Measurements from ENCODE around the gene GAR1. TPM values are rescaled to one million over a fixed set of nuclear protein-coding genes. Genes with fewer than 3 reads are reported as not detected.
"Not testable (repeated sequence)": the region's sequence is repeated elsewhere in the genome, so short reads cannot be mapped to it uniquely, and the experiment has no call there.

The GAR1 gene
- total RNA-seq, 1 donor from 2014 or later = 12.1 TPM

DNA sequence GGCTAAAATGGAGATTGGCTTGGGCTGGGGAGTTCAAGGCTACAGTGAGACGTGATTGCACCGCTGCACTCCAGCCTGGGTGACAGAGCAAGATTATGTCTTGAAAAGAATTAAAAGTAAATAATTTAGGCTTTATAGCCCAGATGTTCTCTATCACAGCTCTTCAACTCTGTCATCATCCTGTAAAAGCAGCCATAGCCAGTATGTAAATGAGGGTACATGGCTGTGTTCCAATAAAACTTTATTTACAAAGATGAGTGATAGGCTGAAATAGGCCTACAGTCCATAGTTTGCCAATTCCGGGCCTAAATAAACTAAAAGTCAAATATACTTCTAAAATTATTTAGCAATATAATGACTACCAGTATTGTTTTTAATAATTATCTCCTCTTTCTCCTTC lies 21.4 kb downstream of the GAR1 start:
- no peak for DNase-seq (ENCODE audit: extremely low read depth, low read depth, low spot score)

DNA sequence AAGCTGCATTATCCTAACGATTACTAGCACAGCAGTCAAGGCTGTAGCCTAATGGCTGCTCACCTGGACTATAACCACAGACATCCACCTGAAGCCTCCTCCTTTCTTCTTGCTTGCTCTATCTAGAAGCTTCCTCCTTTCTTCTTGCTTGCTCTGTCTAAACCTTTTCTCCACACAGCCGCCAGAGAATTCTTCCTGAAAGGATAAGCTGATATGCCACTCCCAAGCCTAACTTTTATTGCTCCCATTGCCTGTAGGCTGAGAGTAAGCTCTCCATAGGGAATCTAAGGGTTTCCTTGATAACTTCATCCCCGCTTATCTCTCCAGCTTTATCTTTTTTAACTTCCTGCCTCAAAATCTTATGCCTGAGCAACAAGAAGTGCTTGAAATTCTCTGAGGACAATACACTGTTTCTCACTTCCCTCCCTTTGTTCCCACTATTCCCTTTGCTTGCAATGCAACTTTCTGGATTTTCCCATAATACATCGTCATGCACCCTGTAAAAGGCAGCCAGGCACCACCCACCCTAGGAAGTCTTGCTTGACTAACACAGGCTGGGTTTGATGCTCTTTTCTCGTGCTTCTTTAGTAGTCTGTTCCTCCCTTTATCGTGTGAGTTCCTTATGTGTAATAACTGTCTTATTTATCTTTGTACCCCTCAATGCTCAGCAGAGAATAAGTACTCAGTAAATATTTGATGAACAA lies 31.0 kb downstream of the GAR1 start:
- no peak for DNase-seq (ENCODE audit: extremely low read depth, low read depth, low spot score)

DNA sequence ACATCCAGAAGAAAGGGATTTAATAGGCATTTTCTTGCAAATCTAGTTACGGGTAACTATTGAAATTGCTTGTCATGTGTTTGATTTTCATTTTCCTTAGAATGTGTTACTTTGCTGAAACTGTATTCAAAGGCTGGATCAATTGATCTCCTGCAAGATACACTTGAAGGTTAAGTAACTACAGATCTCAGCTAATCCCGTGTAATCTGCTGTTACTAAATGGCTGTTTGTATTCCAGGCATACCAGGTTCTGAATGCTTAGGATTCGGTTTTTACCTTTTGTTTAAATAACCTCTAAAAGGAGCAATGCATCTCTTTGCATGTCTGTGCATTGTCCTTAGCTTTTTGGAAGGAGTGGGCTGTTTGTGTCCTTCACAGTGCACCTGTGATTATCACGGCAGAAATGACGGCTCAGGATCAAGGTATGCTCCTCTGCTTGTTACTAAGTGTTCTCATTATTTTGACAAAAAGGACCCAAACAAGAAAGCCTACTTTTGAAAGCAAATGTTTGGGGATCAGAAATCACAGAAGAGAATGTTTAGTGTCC lies 32.4 kb downstream of the GAR1 start, which contains the start of gene LRIT3:
Gene LRIT3 (plus strand): TSS at position 212 of the 547 bp plus-strand sequence. CDS start 95 bp downstream, at position 307.
- no peak for DNase-seq (ENCODE audit: extremely low read depth, low read depth, low spot score)

DNA sequence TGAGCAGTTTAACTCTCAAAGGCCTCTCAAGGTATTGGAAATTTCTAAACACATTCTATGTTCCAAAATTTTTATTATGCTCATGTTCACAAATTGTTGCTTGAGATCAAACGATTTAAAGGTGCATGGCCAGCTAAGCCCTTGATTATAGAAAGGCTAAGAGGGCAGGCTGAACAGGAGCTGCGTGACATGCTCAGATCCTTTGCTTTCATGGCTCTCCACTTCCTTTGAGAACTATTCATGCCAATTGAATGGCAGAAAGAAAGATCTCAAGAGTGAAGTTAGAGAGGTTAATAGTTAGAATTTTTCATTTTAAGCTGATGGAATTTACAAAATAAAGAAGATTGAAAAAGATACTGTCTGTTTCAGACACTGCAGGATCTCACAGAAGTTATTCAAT lies 32.9 kb downstream of the GAR1 start:
- no peak for DNase-seq (ENCODE audit: extremely low read depth, low read depth, low spot score)

DNA sequence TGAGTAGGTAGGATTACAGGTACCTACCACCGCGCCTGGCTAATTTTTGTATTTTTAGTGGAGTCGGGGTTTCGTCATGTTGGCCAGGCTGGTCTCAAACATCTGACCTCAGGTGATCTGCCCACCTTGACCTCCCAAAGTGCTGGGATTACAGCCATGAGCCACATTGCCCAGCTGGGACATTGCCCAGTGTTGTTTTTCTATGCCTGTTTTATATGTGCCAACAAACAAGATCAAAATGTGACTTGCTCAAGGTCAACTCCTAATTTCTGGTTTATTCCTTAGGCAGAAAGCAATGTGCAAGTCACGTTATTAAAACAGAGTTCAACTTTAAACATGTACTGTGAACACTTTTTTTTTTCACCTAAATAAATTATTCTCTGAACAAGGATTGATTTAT lies 35.0 kb downstream of the GAR1 start:
- no peak for DNase-seq (ENCODE audit: extremely low read depth, low read depth, low spot score)

DNA sequence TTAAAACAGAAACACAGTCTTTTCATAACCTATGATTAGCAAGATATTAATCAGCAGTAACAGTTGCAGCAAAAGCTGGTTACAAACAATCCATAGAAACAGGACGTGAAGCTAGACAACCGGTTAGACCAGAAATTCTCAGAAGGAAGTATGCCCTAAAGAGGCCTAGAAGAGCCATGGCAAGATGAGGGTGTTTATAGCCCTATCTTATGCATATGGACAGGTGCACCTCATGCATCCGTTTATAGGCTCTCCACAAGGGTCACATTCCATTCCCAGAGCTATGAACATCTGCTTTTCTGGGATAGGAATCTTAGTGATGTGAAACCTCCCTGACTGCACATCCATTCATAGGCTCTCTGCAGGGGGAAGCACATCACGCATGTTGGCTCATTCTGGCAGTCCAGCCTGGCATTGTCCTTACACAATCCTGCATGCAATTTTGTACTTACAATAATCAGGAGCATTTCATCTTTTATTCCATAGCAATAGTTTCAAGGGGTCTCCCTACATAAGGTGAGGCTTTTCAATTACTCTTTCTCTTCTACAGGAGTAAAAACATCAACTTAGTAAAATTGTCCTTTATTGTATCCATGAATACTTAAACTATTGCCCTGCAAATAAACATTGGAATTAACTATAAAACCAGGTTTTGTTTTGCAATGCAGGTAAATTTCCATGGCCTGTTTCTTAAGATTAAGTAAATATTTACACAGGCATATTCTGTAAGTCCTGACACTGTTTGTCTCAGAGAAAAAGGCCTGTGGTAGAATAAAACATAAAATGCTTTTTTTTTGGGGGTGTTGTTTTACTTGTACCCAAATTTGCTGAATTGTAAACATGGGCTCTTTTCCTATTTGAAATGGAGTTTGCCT lies 44.1 kb downstream of the GAR1 start:
- not testable (repeated sequence) for DNase-seq (ENCODE audit: extremely low read depth, low read depth, low spot score)

DNA sequence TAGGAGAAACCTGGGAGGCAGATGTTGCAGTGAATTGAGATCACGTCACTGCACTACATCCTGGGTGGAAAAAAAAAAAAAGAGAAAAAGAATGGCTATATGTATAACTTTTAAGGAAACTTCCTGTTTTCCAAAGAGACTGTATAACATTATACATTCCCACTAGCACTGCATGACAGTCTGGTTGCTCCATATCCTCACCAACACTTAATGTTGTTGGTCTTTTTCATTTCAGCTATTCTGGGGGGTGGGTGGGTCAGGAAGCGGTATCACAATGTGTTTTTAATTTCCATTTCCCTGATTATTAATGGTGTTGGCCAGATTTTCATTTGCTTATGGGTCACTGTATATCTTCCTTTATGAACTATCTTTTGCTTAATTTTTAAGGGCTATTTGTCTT lies 45.7 kb downstream of the GAR1 start:
- no peak for DNase-seq (ENCODE audit: extremely low read depth, low read depth, low spot score)

DNA sequence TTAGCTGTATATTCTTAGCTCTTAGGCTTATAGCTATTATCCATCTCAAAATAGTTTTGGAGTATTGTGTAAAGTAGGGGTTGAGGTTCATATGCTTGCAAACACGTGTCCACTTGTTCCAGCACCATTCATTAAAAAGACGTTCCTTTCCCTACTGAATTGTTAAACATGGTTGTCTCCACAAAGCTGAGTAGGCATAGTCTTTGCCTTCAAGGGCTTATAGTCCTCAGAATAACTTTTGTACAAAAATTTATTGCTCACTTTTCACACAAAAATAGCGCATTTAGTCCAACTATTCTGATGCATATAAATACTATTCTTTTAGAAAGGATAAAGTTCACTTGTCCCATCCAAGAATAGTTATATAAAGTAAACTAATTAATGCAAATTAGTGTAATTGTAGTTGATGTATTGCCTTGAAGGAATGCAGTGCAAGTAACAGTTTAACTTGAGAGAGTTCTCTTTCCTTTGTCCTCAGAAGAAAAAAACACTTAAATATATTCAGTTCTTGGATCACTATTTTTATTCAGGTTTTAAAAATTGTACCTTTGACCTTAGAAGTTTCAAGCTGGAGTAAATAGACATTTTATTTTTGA lies 46.5 kb downstream of the GAR1 start:
- DNase-seq (ENCODE audit: extremely low read depth, low read depth, low spot score) = no peak

DNA sequence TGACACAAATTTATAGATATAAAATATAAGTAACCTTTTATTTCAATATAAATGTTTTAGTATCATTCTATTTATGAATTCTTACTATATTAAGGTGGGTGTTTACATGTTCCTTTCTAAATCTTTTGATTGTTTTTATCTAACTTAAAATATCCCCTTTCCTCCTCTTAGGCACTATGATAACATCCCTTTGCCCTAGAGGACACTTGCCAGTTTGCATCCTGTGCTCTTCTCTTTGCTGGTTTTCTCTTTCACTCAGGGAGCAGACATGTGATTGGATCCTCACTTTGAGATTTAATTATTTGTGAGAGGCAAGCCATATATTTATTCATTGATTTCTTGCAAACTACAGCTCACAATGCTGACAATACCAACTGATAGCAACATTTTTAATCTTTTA lies 48.6 kb downstream of the GAR1 start:
- no peak for DNase-seq (ENCODE audit: extremely low read depth, low read depth, low spot score)

DNA sequence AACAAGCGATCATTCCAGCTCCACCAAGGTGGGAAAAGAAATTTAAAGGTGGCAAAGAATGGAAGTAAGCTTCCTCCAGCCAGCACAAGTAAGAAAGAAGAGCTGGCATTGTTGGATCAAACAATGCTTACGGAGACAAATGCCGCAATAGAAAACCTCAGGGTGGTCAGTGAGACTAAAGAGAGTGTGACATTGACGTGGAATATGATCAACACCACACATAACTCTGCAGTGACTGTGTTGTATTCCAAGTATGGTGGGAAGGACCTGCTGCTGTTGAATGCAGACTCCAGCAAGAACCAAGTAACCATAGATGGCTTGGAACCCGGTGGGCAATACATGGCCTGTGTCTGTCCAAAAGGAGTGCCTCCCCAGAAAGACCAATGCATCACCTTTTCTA lies 54.5 kb downstream of the GAR1 start:
- no peak for DNase-seq (ENCODE audit: extremely low read depth, low read depth, low spot score)

DNA sequence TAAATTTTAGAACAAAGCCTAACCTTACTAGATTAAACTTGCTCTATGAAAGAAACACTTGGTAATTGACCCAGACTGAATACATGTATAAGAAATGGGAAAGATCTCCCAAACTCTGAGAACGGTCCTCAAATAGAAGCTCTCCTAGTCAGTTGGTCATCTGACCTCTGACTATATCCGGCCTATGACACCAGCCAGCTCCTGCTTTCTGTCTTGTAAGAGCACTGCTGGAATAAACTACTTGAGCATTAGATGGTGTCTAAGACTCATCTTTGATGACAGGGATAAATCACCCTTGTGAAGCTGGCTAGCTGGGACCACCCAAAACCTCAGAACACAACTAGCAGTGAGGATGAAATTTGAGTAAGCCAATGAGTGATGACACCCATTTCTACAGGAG lies 56.5 kb downstream of the GAR1 start:
- no peak for DNase-seq (ENCODE audit: extremely low read depth, low read depth, low spot score)

DNA sequence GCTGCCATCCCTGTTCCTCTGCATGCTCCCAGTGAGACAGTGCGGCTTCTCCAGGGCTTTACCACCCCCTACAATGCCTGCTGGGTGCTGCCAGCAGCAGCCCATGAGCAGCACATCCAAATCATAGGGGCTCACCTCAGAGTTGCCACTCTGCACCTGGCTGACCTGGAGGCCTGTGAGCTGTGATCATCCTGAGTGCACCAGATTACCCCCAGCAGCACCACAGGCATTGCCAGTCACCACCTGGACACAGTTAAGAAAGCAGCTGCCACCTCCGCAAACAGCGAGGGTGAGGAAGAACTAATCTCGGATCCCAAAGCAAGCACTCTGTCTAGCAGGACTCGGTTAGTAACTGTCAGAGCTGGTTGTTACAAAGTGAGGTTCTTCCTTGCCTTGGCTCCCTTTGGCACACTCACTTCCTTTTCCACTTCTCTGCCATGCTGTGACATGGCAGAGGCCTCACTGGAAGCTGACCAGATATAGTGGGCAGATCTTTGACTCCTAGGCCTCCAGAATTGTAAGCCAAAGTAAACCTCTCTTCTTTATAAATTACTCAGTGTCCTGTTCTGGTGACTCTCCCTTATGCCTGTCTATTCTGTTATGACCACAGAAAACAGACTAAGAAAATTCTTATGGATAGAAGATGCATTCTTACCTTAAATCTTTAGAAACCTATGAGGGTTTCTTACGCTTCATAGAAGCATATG lies 57.5 kb downstream of the GAR1 start:
- DNase-seq (ENCODE audit: extremely low read depth, low read depth, low spot score) = no peak

DNA sequence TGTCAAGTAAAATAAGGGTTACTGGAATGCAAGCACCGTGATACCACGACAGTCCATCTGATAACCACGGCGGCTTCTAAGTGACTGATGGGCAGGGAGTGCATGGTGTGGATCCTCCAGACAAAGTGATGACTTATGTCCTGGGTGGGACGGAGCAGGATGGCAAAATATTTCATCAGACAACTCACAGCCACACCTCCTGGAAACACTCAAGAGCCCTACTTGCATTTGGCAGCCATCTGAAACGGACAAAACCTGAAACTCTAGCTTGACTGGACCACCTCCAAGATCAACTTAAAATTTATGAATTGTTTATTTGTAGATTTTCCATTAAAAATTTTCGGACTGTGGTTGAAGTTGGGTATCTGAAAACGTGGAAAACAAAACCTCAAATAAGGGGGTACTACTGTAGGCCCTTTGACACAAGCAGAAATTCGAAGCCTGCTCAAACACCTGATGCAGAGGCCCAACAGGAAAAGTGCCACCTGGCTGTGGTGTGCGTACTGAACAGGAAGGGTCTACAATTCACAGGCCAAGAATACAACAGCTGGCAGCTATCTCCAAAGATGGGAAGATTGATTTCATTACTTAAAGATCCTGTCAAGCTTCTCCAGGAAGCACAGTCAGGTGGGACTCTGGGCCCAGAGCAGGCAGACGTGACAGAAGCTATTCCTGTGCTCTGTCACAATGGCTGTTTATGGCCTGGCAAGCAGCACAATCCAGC lies 58.4 kb downstream of the GAR1 start:
- no peak for DNase-seq (ENCODE audit: extremely low read depth, low read depth, low spot score)

Other genes with a start within 250 kb of the GAR1 start
- 33.0 and 37.6 TPM in 2 replicates for gene CASP6, start 112.3 kb upstream of the GAR1 start, total RNA-seq
- gene PLA2G12A, start 85.7 kb upstream of the GAR1 start, total RNA-seq = 10.3 and 39.8 TPM in 2 replicates
- gene CFI, start 13.8 kb upstream of the GAR1 start, total RNA-seq = 45.9 and 61.9 TPM in 2 replicates
- gene RRH, start 12.2 kb downstream of the GAR1 start, total RNA-seq = not detected in 2 replicates
- gene LRIT3, start 32.3 kb downstream of the GAR1 start, total RNA-seq = 0.15 and 0.18 TPM in 2 replicates
- 0.10 and 0.41 TPM in 2 replicates for gene EGF, start 97.1 kb downstream of the GAR1 start, total RNA-seq